ENCODE results near the gene SEC16A.

DNA sequence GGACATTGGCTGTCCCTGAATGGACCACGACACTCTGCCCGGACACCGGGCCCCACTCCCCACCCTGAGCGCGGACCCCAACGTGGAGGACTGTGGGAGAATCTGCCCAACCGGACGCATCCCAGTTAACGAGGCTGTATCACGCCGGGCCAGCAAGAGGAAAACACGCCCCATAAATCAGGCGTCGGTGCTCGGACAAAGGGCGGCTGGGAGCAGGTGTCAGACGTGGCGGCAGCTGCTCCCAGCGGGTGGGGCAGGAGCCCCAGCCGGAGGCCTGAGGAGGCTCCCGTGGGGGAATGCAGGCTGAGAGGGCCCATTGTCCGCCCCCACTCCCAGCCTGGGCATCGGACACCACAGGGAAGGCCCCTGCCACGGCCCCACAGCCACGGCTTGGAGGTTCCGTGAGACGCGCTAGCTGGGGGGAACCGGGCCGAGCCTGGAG lies 43.8 kb upstream of the SEC16A start:
- TF ChIP-seq, protein P1, sequence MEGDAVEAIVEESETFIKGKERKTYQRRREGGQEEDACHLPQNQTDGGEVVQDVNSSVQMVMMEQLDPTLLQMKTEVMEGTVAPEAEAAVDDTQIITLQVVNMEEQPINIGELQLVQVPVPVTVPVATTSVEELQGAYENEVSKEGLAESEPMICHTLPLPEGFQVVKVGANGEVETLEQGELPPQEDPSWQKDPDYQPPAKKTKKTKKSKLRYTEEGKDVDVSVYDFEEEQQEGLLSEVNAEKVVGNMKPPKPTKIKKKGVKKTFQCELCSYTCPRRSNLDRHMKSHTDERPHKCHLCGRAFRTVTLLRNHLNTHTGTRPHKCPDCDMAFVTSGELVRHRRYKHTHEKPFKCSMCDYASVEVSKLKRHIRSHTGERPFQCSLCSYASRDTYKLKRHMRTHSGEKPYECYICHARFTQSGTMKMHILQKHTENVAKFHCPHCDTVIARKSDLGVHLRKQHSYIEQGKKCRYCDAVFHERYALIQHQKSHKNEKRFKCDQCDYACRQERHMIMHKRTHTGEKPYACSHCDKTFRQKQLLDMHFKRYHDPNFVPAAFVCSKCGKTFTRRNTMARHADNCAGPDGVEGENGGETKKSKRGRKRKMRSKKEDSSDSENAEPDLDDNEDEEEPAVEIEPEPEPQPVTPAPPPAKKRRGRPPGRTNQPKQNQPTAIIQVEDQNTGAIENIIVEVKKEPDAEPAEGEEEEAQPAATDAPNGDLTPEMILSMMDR (IDR thresholded peaks at IDR 0.05) = no peak
- no peak for TF ChIP-seq POLR2A (IDR thresholded peaks at IDR 0.05)
